ENCODE results near the gene CAMSAP1.
"Not testable (repeated sequence)": the region's sequence is repeated elsewhere in the genome, so short reads cannot be mapped to it uniquely, and the experiment has no call there.

DNA sequence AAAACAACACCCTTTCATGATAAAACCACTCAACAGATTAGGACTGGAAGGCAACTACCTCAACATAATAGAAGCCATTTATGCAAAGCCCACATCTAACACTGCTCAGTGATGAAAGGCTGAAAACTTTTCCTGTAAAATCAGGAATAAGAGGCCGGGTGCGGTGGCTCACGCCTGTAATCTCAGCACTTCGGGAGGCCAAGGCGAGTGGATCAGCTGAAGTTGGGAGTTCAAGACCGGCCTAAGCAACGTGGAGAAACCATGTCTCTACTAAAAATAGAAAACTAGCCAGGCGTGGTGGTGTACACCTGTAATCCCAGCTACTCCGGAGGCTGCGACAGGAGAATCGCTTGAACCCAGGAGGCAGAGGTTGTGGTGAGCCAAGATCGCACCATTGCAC, 8.9 kb upstream of the CAMSAP1 start:
- TF ChIP-seq, protein P1, sequence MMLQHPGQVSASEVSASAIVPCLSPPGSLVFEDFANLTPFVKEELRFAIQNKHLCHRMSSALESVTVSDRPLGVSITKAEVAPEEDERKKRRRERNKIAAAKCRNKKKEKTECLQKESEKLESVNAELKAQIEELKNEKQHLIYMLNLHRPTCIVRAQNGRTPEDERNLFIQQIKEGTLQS (IDR thresholded peaks at IDR 0.05; ENCODE audit: borderline replicate concordance, extremely low read depth, low read depth, low read length): not testable (repeated sequence)
- not testable (repeated sequence) for TF ChIP-seq EZH2 (IDR thresholded peaks at IDR 0.05; ENCODE audit: borderline replicate concordance, control insufficient read depth, low read depth, low read length); SMC3 (IDR thresholded peaks at IDR 0.05; ENCODE audit: borderline replicate concordance, low read length); RAD21 (IDR thresholded peaks at IDR 0.05; ENCODE audit: insufficient read depth, low read depth, low read length); POLR2A (IDR thresholded peaks at IDR 0.05; ENCODE audit: low read depth, low read length); POU2F2 (IDR thresholded peaks at IDR 0.05; ENCODE audit: borderline replicate concordance, low read depth, low read length); EP300 (IDR thresholded peaks at IDR 0.05; ENCODE audit: borderline replicate concordance in 1 of 2, control insufficient read depth in 1 of 2, low read depth in 2 of 2, low read length in 2 of 2); EGR1 (IDR thresholded peaks at IDR 0.05; ENCODE audit: borderline replicate concordance in 1 of 2, low read depth in 2 of 2, low read length in 2 of 2); KDM1A (IDR thresholded peaks at IDR 0.05; ENCODE audit: borderline replicate concordance)
- TF ChIP-seq, protein P2, sequence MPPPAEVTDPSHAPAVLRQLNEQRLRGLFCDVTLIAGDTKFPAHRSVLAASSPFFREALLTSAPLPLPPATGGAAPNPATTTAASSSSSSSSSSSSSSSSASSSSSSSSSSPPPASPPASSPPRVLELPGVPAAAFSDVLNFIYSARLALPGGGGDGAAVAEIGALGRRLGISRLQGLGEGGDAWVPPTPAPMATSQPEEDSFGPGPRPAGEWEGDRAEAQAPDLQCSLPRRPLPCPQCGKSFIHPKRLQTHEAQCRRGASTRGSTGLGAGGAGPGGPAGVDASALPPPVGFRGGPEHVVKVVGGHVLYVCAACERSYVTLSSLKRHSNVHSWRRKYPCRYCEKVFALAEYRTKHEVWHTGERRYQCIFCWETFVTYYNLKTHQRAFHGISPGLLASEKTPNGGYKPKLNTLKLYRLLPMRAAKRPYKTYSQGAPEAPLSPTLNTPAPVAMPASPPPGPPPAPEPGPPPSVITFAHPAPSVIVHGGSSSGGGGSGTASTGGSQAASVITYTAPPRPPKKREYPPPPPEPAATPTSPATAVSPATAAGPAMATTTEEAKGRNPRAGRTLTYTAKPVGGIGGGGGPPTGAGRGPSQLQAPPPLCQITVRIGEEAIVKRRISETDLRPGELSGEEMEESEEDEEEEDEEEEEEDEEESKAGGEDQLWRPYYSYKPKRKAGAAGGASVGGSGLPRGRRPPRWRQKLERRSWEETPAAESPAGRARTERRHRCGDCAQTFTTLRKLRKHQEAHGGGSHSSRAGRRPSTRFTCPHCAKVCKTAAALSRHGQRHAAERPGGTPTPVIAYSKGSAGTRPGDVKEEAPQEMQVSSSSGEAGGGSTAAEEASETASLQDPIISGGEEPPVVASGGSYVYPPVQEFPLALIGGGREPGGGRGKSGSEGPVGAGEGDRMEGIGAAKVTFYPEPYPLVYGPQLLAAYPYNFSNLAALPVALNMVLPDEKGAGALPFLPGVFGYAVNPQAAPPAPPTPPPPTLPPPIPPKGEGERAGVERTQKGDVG (CRISPR knock-in tag; IDR thresholded peaks at IDR 0.05): not testable (repeated sequence)
- TF ChIP-seq, protein P3, sequence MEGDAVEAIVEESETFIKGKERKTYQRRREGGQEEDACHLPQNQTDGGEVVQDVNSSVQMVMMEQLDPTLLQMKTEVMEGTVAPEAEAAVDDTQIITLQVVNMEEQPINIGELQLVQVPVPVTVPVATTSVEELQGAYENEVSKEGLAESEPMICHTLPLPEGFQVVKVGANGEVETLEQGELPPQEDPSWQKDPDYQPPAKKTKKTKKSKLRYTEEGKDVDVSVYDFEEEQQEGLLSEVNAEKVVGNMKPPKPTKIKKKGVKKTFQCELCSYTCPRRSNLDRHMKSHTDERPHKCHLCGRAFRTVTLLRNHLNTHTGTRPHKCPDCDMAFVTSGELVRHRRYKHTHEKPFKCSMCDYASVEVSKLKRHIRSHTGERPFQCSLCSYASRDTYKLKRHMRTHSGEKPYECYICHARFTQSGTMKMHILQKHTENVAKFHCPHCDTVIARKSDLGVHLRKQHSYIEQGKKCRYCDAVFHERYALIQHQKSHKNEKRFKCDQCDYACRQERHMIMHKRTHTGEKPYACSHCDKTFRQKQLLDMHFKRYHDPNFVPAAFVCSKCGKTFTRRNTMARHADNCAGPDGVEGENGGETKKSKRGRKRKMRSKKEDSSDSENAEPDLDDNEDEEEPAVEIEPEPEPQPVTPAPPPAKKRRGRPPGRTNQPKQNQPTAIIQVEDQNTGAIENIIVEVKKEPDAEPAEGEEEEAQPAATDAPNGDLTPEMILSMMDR (IDR thresholded peaks at IDR 0.05 in 2 of 3, conservative IDR thresholded peaks at IDR 0.05 in 1 of 3; ENCODE audit: control insufficient read depth in 2 of 3, extremely low read depth in 1 of 3, insufficient read depth in 1 of 3, low read depth in 3 of 3, low read length in 3 of 3): not testable (repeated sequence)
- TF ChIP-seq, protein P4, sequence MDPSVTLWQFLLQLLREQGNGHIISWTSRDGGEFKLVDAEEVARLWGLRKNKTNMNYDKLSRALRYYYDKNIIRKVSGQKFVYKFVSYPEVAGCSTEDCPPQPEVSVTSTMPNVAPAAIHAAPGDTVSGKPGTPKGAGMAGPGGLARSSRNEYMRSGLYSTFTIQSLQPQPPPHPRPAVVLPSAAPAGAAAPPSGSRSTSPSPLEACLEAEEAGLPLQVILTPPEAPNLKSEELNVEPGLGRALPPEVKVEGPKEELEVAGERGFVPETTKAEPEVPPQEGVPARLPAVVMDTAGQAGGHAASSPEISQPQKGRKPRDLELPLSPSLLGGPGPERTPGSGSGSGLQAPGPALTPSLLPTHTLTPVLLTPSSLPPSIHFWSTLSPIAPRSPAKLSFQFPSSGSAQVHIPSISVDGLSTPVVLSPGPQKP (IDR thresholded peaks at IDR 0.05; ENCODE audit: low read depth, low read length): not testable (repeated sequence)
